ENCODE measurements around the gene NFIX. TPM values are rescaled to one million over a fixed set of nuclear protein-coding genes. Genes with fewer than 3 reads are reported as not detected.

NFIX gene
- total RNA-seq, 1 experiment from 2014 or later = 144 TPM

DNA sequence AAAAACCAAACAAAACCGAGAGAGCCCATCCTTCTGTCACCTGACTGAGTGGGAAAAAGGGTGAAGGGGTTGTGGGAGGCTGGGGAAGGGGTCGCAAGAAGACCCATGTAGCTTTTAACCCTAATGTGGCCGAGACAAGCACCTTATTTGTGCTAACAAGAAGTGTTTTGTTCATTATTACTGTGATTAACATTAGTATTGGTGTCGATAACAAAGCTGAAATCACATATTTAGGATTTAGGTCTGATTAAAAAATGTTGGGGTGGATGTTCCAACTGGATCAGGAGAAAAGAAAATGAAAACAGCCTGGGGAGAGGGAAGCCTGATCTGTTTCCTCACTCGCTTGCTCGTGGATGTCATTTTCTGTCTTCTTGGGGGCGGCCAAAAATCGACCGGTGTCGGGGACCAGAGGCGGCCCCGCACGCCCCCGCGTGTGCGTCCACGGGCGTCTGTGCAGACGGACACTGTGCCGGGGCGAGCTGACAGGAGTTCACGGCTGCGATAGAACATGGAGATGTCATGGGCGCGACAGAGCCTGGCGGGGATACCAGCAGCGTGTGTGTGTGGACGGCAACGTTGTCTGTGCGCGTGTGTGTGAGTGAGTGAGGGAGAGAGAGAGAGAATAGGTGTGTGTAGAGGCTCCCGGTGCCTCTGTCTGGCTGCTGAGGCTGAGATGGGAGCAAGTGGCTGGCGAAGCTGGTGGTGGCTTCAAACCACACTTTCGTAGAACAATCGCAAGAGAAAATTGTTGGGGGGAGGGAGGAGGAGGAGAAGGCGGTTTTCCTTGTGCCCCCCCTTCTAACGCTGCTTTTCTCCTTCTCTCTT is 29.1 kb downstream of the NFIX start:
- H3K36me3 ChIP-seq (ENCODE audit: control insufficient read depth, insufficient read depth, low read length) = no peaks in the 10 kb centered on the region
- H3K27ac ChIP-seq (ENCODE audit: low read length) = peak overlapping the region; percentile 99
- DNase-seq (ENCODE audit: low read depth, low spot score) = no peak
- POLR2A ChIA-PET = no interaction called here
- CTCF ChIA-PET = interaction anchor here (0.6 kb wide), 1 partner anchor 63 kb away, joined by 15 read pairs; no protein-coding TSS in a partner anchor
- in situ Hi-C loops (cut with HindIII; ENCODE audit: low pct_unique_long_range_greater_than_20kb, low sequenced_read_pairs) = no loop called here
- no peaks in the 10 kb centered on the region for H3K27me3 ChIP-seq (ENCODE audit: control insufficient read depth, insufficient read depth, low read length)
- TF ChIP-seq POLR2AphosphoS5 (IDR thresholded peaks at IDR 0.05; ENCODE audit: low read depth, low read length) = peak; percentile 30
- no peak for TF ChIP-seq TCF7L2 (IDR thresholded peaks at IDR 0.05; ENCODE audit: low read depth, low read length)
- no TSS peak for BruUV-seq (replicated peaks)
- peak; percentile 50 for ATAC-seq
- intact Hi-C loops (cut with micrococcal nuclease; ENCODE audit: unreplicated experiment) = loop anchor here (5.0 kb wide), 1 partner anchor 33 kb away; no protein-coding TSS in a partner anchor
- H3K4me3 ChIP-seq (ENCODE audit: low read depth in 2 of 2, low read length in 2 of 2) = peak overlapping the region; percentile 53 to 81
- H3K4me1 ChIP-seq (ENCODE audit: control insufficient read depth, insufficient read depth, low read length) = peaks cover 47% of the 10 kb centered on the region
- no peaks in the 10 kb centered on the region for H3K9me3 ChIP-seq (ENCODE audit: control insufficient read depth, insufficient read depth, low read depth, low read length)

DNA sequence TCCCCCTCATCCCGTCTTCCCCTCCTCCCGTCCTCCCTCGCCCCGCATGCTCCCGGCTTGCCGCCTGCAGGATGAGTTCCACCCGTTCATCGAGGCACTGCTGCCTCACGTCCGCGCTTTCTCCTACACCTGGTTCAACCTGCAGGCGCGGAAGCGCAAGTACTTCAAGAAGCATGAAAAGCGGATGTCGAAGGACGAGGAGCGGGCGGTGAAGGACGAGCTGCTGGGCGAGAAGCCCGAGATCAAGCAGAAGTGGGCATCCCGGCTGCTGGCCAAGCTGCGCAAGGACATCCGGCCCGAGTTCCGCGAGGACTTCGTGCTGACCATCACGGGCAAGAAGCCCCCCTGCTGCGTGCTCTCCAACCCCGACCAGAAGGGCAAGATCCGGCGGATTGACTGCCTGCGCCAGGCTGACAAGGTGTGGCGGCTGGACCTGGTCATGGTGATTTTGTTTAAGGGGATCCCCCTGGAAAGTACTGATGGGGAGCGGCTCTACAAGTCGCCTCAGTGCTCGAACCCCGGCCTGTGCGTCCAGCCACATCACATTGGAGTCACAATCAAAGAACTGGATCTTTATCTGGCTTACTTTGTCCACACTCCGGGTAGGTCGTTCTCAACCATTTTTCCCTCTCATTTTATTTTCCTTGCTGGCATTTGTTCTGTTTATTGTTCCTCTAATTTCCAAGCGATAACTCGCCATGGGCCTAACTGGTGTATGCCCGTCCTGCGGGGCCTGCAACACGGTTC is 29.8 kb downstream of the NFIX start:
- Histone ChIP-seq H3K4me1 (ENCODE audit: control insufficient read depth, insufficient read depth, low read length) (peaks cover 47% of the 10 kb centered on the region), H3K36me3 (ENCODE audit: control insufficient read depth, insufficient read depth, low read length) (no peaks in the 10 kb centered on the region), H3K9me3 (ENCODE audit: control insufficient read depth, insufficient read depth, low read depth, low read length) (no peaks in the 10 kb centered on the region), H3K4me3 (ENCODE audit: low read depth in 2 of 2, low read length in 2 of 2) (peak overlapping the region; percentile 53 to 81), H3K27ac (ENCODE audit: low read length) (peak overlapping the region; percentile 99), H3K27me3 (ENCODE audit: control insufficient read depth, insufficient read depth, low read length) (no peaks in the 10 kb centered on the region)
- TF ChIP-seq, protein P1, sequence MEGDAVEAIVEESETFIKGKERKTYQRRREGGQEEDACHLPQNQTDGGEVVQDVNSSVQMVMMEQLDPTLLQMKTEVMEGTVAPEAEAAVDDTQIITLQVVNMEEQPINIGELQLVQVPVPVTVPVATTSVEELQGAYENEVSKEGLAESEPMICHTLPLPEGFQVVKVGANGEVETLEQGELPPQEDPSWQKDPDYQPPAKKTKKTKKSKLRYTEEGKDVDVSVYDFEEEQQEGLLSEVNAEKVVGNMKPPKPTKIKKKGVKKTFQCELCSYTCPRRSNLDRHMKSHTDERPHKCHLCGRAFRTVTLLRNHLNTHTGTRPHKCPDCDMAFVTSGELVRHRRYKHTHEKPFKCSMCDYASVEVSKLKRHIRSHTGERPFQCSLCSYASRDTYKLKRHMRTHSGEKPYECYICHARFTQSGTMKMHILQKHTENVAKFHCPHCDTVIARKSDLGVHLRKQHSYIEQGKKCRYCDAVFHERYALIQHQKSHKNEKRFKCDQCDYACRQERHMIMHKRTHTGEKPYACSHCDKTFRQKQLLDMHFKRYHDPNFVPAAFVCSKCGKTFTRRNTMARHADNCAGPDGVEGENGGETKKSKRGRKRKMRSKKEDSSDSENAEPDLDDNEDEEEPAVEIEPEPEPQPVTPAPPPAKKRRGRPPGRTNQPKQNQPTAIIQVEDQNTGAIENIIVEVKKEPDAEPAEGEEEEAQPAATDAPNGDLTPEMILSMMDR (IDR thresholded peaks at IDR 0.05) = no peak
- TF ChIP-seq SIN3A (IDR thresholded peaks at IDR 0.05; ENCODE audit: borderline replicate concordance, insufficient read depth, low read depth, low read length) (no peak), POLR2AphosphoS5 (IDR thresholded peaks at IDR 0.05; ENCODE audit: low read depth, low read length) (no peak), TCF7L2 (IDR thresholded peaks at IDR 0.05; ENCODE audit: low read depth, low read length) (no peak)
- TF ChIP-seq, protein P2, sequence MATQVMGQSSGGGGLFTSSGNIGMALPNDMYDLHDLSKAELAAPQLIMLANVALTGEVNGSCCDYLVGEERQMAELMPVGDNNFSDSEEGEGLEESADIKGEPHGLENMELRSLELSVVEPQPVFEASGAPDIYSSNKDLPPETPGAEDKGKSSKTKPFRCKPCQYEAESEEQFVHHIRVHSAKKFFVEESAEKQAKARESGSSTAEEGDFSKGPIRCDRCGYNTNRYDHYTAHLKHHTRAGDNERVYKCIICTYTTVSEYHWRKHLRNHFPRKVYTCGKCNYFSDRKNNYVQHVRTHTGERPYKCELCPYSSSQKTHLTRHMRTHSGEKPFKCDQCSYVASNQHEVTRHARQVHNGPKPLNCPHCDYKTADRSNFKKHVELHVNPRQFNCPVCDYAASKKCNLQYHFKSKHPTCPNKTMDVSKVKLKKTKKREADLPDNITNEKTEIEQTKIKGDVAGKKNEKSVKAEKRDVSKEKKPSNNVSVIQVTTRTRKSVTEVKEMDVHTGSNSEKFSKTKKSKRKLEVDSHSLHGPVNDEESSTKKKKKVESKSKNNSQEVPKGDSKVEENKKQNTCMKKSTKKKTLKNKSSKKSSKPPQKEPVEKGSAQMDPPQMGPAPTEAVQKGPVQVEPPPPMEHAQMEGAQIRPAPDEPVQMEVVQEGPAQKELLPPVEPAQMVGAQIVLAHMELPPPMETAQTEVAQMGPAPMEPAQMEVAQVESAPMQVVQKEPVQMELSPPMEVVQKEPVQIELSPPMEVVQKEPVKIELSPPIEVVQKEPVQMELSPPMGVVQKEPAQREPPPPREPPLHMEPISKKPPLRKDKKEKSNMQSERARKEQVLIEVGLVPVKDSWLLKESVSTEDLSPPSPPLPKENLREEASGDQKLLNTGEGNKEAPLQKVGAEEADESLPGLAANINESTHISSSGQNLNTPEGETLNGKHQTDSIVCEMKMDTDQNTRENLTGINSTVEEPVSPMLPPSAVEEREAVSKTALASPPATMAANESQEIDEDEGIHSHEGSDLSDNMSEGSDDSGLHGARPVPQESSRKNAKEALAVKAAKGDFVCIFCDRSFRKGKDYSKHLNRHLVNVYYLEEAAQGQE (IDR thresholded peaks at IDR 0.05; ENCODE audit: insufficient read depth in 1 of 2, low read depth in 2 of 2, low read length in 1 of 2) = no peak
- in situ Hi-C loops (cut with HindIII; ENCODE audit: low pct_unique_long_range_greater_than_20kb, low sequenced_read_pairs) (no loop called here), intact Hi-C loops (cut with micrococcal nuclease; ENCODE audit: unreplicated experiment) (loop anchor here (5.0 kb wide), 1 partner anchor 32 kb away; no protein-coding TSS in a partner anchor)
- ATAC-seq (peak; percentile 15; the same call in 1 of the 2 replicates), DNase-seq (ENCODE audit: low read depth, low spot score) (no peak)
- ChIA-PET POLR2A (no interaction called here), CTCF (interaction anchor here (0.6 kb wide), 1 partner anchor 66 kb away, joined by 7 read pairs; no protein-coding TSS in a partner anchor)
- BruUV-seq (replicated peaks) = no TSS peak

Data from Panc1 (cell line).